Endothelial cell (in vitro differentiated cells): Measurements from ENCODE around the gene PTK7. TPM values are rescaled to one million over a fixed set of nuclear protein-coding genes. Genes with fewer than 3 reads are reported as not detected.

ENCODE experiments used
- DNase-seq: peaks from one replicate; pipeline ENCODE4 v3.0.0; 2021; ENCODE audit warnings: low spot score
- H3K27ac Mint-ChIP-seq: one replicate; pipeline ENCODE4 v1.8.0; 2021; ENCODE audit warnings: mixed read lengths, inconsistent platforms; ENCODE audit not compliant: unreplicated experiment
- H3K27me3 Mint-ChIP-seq: one replicate; pipeline ENCODE4 v1.8.0; 2021; ENCODE audit warnings: mild to moderate bottlenecking, moderate library complexity, mixed read lengths, inconsistent platforms; ENCODE audit not compliant: unreplicated experiment
- H3K36me3 Mint-ChIP-seq: one replicate; pipeline ENCODE4 v1.8.0; 2021; ENCODE audit warnings: mild to moderate bottlenecking, low read depth, mixed read lengths, inconsistent platforms; ENCODE audit not compliant: unreplicated experiment
- H3K4me1 Mint-ChIP-seq: one replicate; pipeline ENCODE4 v1.8.0; 2021; ENCODE audit warnings: mild to moderate bottlenecking, mixed read lengths, inconsistent platforms; ENCODE audit not compliant: unreplicated experiment
- H3K4me3 Mint-ChIP-seq: one replicate; pipeline ENCODE4 v1.8.0; 2021; ENCODE audit warnings: mild to moderate bottlenecking, mixed read lengths, inconsistent platforms; ENCODE audit not compliant: unreplicated experiment
- H3K9me3 Mint-ChIP-seq: one replicate; pipeline ENCODE4 v1.8.0; 2021; ENCODE audit warnings: mixed read lengths, inconsistent platforms; ENCODE audit not compliant: unreplicated experiment
- CTCF ChIP-seq: fragments of 200-600 bp; sonication (generic); IDR thresholded peaks from one replicate; pipeline ENCODE4 v1.5.0; 2021; ENCODE audit warnings: antibody characterized with exemption; ENCODE audit not compliant: unreplicated experiment
- total RNA-seq: library from RNA; stranded (reverse); fragmentation: NEBNext Ultra II Directional; extraction: Animal tissue kit (Norgen Biotek cat#: 25700); gene quantifications from one replicate; pipeline ENCODE4 v1.2.1, GENCODE V29; 2021; ENCODE audit not compliant: unreplicated experiment

Gene PTK7
- total RNA-seq, 1 donor from 2014 or later: 208 TPM

GRCh38 chr6:43189776-43190304 lies 113.7 kb downstream of the PTK7 start:
- Mint-ChIP-seq H3K4me3 (no peak overlapping the region), H3K27me3 (peaks cover 5% of the 10 kb centered on the region), H3K9me3 (no peaks in the 10 kb centered on the region), H3K4me1 (no peaks in the 10 kb centered on the region), H3K36me3 (peaks cover 28% of the 10 kb centered on the region), H3K27ac (no peak overlapping the region)
- TF ChIP-seq CTCF: no peak
- DNase-seq: no peak

GRCh38 chr6:43192911-43193310 lies 116.8 kb downstream of the PTK7 start:
- Mint-ChIP-seq H3K27ac (no peak overlapping the region), H3K9me3 (no peaks in the 10 kb centered on the region), H3K36me3 (peaks cover 32% of the 10 kb centered on the region), H3K4me3 (peak overlapping the region; percentile 57), H3K27me3 (peaks cover 6% of the 10 kb centered on the region), H3K4me1 (no peaks in the 10 kb centered on the region)
- TF ChIP-seq CTCF: no peak
- DNase-seq: no peak

- TF ChIP-seq CTCF: no peak
- Mint-ChIP-seq H3K27ac (no peak overlapping the region), H3K4me3 (peak overlapping the region; percentile 51), H3K36me3 (peaks cover 32% of the 10 kb centered on the region), H3K9me3 (no peaks in the 10 kb centered on the region), H3K4me1 (no peaks in the 10 kb centered on the region), H3K27me3 (peaks cover 6% of the 10 kb centered on the region)
- no peak for DNase-seq
Observed at GRCh38 chr6:43193929-43194328, 117.8 kb downstream of the PTK7 start.

GRCh38 chr6:43196337-43196736 lies 120.2 kb downstream of the PTK7 start:
- peaks cover 8% of the 10 kb centered on the region for H3K27me3 Mint-ChIP-seq
- H3K4me3 Mint-ChIP-seq: no peak overlapping the region
- H3K36me3 Mint-ChIP-seq: peaks cover 40% of the 10 kb centered on the region
- no peak for DNase-seq
- no peak for TF ChIP-seq CTCF
- no peaks in the 10 kb centered on the region for H3K9me3 Mint-ChIP-seq
- peaks cover 9% of the 10 kb centered on the region for H3K4me1 Mint-ChIP-seq
- no peak overlapping the region for H3K27ac Mint-ChIP-seq

- peaks cover 8% of the 10 kb centered on the region for H3K27me3 Mint-ChIP-seq
- H3K36me3 Mint-ChIP-seq: peaks cover 36% of the 10 kb centered on the region
- H3K27ac Mint-ChIP-seq: no peak overlapping the region
- peaks cover 9% of the 10 kb centered on the region for H3K4me1 Mint-ChIP-seq
- H3K9me3 Mint-ChIP-seq: no peaks in the 10 kb centered on the region
- no peak for DNase-seq
- no peak overlapping the region for H3K4me3 Mint-ChIP-seq
- no peak for TF ChIP-seq CTCF
Observed at GRCh38 chr6:43199912-43200311, 123.8 kb downstream of the PTK7 start.
